Thyroid gland (tissue), 4 donors: ENCODE data around the gene ENTR1.

Experiments
- CTCF ChIP-seq, 6 experiments: fragments of 200-600 bp in 3 of 6; fragments of 450-650 bp in 3 of 6; sonication (generic) in 3 of 6; IDR thresholded peaks; one replicate each; pipeline ENCODE4 v1.5.1; 2016 to 2019; ENCODE audit warnings: antibody characterized with exemption in 6 of 6, mild to moderate bottlenecking in 2 of 6, inconsistent platforms in 1 of 6, moderate library complexity in 1 of 6
- POLR2A ChIP-seq, 2 donors: fragments of 450-650 bp; IDR thresholded peaks; one replicate each; pipeline ENCODE4 v1.6.1; 2017; ENCODE audit warnings: antibody characterized with exemption in 2 of 2, mild to moderate bottlenecking in 2 of 2, moderate library complexity in 1 of 2

GRCh38 chr9:136451221-136451877, 40.9 kb upstream of the ENTR1 start:
- TF ChIP-seq CTCF (IDR thresholded peaks at IDR 0.05) (no peak), POLR2A (IDR thresholded peaks at IDR 0.05) (no peak)
